GM18858 (cell line): ENCODE data around the gene IL22.

Source experiments
- ATAC-seq: cut with Tn5 transposase; IDR thresholded peaks from one replicate; pipeline ENCODE4 v1.9.1; 2021; ENCODE audit not compliant: unreplicated experiment

The IL22 gene, protein sequence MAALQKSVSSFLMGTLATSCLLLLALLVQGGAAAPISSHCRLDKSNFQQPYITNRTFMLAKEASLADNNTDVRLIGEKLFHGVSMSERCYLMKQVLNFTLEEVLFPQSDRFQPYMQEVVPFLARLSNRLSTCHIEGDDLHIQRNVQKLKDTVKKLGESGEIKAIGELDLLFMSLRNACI

DNA sequence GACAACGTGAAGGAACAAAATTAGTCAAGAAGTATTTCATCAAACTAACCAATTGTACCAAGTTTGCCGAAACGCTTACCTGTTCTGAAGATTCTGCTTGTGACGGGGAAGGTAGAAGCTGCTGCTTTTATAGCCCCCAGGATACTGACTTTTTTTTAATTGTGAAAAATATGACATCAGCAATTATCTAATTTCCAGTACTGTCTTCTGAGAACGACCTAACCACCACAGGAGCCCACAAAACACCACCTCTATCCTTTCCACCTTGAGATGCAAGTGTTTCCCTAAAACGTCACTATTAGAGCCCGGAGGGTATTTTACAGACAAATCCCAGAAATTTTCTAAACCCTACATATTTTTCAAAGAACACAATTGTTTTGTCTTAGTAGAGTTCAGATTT, at the start of gene IL22:
IL22 (minus strand) TSS at position 101 of the 400 bp plus-strand sequence. CDS start 156 bp downstream, outside the sequence.
- no peak for ATAC-seq

DNA sequence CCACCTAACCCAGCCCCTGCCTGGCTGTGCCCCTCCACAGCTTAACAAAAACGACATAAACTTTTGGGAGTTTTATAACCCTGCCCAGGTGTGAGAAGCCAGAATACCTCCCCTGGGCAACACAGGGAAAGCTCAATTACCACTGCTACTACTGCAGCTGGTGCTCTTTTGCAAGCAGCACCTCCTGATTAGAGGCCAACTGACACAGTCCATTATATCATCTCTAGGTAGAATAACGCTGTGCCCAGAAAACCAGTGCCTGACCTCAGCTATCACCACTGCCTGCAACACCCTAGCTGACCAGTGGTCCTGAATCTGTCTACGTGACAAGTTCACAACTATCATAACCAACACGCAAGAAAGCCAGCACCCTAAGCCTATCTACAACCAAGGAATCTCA, 44.5 kb upstream of the IL22 start:
- ATAC-seq, result no peak

DNA sequence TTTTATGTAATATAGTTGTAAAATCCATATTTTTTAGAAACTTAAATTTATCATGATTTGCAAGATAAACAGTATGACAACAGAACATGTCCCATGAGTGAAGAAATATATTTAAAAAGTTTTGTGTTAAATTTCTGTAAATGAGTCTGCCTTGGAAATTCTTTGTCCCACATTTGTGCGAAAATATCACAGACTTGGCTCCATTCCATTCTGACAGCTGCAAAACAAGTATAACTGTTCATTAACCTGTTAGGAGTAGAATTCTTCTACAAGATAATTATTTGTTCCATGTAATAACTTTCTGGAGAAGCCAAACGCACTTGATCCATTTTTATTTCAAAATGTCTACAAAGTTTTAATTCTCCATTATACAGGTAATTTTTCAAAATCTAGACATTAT, 40.8 kb upstream of the IL22 start:
- no peak for ATAC-seq

DNA sequence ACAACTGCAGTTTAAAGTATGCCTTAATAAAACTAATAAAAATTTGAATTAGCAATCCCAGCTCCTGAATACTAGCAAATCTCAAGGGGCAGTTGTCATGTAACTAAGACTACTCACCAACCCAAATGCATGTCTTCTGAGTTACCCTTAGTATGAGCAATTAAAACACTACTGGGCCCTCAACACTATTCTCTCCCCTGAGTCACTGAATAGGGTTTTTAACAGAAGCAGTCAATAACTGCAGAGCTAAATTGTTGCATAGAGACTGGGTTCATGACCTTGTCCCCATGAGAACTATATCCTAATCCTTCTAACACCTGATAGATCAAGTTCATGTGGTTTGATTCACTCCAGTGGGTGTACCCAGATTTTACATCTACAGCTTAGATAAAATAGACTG, 39.9 kb upstream of the IL22 start:
- no peak for ATAC-seq

DNA sequence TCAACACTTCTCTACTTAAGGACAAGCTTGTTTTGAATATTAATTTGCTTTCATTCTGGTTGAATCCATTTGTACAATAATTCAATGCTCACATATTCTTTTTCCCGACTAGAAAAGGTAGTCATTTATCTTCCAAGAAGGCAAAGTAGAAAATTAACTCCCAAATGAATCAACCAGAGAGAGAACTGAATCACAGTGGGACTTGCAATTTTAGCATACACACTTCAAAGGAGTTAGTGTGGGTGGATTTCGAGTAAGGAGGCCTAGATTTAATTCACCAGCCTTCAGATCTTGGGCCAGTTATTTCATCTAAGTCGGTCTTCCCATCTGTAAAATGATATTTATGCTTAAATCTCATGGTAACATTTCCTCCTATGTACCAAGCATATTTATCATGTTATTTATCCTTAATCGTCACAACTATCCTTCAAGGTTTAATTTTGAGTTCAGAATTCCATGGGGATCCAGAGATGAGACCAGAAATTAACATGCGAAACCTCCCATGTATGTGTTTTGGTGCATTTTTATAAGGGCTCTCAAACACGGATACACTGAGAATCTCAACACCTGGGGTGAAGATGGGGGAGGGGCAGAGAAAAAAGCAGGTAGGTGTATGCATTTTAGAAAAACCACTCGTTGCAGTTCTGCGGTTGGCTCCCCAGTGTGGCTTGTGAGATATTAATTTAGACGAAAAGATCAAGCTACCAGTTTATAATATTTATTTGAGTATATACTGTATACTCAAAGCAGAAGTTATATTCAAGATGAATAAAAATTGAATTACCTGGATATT, 38.9 kb upstream of the IL22 start:
- ATAC-seq, result no peak

DNA sequence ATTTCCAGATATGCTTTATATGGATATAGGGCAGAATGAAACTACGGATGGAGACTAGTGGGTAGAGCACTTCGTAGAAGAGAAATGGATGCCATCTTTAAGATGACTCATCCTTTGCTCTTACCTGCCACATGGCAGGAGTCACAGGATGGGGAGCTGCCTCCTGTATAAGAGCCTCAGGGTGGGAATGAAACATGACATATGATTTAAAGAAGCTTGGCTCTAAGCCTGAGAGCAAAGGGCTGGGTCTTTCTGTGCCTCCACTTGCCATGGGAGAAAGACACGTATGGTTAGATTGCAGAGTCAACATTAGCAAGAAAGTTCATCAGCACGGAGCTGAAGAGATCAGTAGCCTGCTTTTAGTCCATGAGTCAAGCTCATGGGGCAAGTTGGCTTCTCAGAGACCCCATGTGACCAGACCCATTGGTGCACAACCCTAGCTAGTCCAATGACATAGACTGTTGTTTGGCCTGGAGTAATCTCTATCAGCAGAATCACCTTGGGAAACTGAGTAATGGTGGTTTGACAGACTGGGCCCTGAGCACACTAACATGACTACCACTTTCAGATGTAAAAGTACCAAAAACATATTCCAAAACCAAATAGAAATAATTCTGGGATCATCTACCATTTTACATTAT, 38.1 kb upstream of the IL22 start:
- ATAC-seq, result no peak

DNA sequence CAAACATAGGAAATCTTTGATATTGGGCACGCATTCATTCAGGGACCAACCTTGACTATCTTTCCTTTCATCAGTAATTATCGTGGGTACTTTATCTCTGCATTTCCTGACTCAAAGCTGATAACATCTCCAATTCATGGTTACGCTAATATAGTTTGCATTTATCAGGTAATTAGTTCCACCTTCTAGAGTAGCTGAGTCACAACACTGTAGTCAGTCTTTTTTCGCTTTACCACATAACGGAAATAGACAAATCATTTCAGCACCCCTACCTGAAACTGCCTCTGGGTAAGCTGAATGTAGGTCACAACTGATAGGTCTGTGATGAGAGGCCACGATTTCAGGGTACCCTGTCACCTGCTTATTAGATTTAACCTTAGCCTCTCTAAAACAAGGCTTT, 36.7 kb upstream of the IL22 start:
- ATAC-seq, result peak; percentile 98

DNA sequence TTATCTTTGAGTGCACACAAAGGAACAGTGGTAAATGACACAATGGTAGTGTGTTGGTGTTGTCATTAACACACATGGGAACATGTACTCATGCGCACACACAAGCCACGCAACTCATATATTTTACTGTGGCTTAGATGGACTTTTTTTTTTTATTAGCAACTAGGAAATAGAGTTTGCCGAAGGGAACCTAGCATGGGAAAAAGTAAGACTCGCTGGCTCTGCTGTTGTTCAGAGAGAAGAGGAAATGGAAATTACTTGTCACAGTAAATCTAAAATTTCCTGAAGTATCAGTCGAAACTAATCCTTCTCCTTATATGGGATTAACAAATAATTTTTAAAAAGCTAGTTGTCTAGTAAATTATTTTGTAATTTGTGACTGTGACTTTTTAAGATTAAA, 33.7 kb upstream of the IL22 start:
- ATAC-seq, result no peak

DNA sequence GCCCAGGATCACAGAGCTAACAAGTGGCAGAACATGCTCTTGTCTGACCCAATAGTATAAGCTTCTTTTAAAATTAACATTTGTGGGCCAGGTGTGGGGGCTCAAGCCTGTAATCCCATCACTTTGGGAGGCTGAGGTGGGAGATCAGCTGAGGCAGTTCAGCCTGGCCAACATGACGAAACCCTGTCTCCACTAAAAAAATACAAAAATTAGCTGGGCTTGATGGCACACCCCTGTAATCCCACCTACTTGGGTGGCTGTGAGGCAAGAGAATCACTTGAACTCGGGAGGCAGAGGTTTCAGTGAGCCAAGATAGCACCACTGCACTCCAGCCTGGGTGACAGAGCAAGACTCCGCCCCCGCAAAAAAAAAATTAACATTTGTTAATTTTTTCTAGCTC, 33.0 kb upstream of the IL22 start:
- ATAC-seq, result no peak

DNA sequence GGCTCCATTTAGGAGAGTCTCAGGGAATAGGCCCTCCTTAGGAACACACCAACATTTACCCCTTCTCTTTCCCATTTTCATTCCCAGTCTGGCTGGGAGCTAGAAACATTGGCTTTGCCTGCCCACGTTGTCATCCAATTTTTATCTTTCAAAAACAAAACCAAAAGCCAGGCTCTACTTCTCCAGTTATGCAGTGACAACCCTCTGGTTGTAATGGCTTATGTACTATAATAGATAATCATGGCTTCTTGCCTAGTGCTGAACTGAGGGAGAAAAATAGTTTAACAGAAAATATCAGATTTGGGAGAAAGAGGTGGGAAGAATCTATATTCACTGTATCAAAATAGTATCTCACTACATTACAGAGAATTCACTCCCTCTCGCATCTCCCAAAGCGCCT, 32.1 kb upstream of the IL22 start:
- no peak for ATAC-seq

DNA sequence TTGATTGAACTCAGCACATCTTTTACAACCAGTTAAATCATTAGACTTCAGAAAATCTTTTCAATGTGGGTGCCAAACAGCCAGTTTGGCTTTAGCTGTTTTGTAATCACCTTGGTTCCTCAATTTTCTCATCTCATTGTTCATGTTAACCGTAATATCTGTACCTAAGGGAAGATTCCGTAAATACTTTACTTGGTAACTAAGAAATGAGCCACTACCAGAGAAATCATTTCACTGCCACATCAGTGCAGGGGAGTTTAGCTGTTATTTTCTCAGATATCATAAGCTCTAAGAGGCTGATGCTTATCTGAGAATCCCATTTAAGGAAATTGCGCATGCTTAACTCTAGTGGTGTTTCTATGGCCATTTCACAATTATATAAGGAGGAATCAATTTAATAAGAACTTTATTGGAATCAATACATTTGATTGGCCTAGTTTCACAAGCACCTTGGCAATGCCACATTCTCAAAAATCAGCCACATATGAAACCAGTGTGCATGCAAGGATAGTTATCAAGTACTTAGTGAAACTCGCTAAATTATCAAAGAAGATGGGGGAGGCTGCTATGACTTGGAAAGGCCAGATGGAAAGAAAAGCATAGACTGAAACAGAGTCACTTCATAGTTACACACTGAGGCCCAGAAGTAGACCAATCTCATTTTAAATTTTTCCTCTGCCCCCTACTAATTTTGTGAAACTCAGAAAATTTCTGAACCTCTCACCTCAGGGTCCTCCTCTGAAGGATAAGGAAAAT, 28.1 kb upstream of the IL22 start:
- ATAC-seq, result no peak

DNA sequence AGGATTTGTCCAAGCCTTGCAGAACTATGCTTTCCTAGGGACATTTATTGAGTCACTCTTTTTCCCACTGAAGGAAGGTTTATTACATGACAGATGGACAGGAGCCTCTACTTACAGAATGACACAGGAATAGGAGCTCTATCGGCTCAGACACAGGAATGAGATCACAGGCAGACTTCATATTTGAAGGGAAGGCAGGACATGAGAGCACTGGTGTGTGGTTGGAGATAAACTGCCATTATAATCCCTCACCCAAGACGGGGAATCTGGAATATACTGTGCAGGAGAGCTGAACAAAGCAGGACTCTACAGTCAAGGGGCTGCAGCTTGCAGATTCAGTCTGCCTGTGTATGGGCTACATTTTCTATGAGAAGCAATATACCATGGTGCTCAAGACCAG, 26.8 kb upstream of the IL22 start:
- no peak for ATAC-seq

DNA sequence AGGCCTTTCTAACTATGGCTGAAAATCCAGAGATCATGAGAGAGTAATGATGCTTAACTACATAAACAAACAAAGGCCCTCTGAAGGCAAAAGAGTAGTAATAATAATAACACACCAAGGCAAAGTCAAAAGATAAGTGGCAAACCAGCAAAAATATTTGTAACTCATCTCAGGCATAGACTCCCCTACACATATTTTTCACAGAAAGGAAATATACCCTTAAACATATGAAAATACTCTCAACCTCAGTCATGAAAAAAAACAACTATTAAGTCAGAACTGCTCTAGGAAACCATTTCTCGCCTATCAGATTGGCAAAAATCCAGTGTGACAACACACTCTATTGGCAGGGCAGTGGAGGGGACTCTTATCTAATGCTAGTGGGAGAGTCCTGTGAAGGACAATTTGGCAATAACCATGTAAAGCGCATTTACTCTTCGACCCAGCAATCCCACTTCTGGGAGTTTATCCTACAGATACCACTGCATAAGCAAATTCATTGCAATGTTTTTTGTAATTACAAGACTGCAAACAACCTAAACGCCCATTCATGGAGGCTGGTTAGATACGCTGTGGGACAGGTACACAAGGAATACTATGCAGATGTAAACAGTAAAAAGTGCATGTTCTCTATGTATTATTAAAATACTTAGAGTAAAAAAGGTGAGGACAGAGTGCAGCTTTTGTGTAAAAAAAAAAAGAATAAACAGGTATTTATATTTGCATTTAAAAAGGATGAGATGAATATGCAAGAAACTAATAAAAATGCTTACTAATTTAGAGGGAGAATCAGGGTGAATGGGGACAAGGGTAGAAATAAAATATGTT, 26.0 kb upstream of the IL22 start:
- ATAC-seq, result no peak

DNA sequence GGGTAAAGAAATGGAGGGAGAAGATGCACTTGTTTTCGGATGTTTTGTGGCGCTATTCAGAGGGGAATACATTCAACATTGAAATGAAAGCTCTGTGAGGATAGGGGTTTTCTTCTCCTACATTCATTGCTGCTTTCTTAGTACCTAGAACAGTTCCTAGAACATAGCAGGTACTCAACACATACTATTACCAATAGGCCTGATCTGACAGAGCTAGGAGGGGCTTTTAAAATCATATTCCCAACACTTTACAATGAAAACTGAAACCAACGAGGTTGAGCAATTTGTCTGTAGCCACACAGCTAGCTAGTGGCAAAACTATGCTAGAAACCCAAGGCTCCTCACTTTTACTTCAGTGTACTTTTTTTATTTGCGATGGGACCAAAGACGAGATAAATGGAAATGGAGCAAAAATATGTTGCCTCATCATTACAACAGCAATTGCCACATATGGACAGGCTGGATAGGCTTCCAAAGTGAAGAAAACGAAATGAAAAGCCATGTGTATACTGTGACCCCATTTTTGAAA, 23.1 kb upstream of the IL22 start:
- ATAC-seq, result no peak

DNA sequence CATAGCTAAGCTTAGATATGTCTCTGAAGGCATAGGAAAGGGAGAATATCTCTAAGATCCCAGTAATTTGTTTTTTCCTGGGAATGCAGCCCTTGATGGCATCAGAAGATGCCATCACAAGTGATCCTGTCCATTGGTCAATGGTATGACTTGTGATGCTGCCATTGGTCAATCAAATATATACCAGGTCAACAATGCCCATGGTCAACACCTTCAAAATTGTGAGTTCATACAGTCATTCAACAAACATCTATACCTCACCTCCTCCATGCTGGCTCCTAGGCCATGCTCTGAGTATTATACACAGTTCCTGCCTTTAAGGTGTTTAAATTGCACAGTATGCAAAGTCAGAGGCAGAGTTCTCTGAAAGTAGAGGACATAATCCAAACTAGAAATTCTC, 19.3 kb upstream of the IL22 start:
- ATAC-seq, result no peak

DNA sequence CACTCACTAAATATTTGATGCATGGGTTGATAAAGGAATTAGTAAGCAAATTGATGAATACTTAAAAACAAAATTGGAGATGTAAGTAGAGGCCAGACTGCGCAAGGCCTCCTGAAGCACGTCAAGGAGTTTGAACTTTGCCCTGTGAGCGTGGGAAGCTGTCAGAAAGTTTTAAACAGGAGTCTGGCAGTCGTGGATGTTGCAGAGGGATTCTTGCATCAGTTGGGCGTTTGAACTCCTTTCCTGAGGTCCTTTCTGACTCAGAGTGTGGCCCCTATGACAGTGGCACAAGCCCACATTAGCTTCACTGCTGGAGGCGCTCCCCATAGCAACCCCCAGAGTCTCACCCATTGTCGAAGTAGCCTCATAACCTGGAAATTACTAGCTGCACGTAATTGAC, 17.9 kb upstream of the IL22 start:
- ATAC-seq, result no peak

DNA sequence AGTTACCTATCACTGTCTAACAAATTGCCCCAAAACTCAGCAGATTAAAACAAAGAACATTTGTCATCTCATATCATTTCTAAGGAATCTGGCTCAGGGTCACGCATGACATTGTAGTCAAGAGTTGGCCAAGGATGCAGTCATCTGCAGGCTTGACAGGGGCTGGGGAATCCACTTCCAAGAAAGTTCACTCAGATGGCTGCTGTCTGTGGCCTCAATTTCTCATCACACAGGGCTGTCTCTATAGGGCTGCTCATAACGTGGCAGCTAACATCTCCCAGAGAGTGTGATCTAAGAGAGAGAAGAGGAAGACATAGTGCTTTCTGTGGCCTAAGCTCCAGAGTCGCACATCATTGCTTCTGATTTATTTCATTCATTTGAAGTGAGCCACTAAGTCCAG, 17.0 kb upstream of the IL22 start:
- no peak for ATAC-seq

DNA sequence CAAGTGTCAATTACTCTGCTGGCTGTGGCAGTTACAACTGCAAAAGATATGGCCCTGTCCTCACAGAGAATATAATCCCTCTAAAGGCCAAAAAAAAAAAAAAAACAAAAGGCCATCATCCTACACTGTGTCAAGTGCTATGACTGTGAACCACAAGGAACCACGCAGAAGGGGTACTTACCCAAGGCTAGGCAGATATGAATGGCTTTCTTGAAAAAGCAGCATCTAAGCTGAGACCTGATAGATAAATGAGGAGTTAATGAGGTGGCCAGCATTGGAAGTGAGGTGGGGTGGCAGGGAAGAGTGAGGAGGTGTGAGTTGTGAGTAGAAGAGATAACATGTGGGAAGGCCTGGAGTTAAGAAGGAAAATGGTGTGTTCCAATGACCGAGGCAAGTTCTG, 16.4 kb upstream of the IL22 start:
- ATAC-seq, result no peak

DNA sequence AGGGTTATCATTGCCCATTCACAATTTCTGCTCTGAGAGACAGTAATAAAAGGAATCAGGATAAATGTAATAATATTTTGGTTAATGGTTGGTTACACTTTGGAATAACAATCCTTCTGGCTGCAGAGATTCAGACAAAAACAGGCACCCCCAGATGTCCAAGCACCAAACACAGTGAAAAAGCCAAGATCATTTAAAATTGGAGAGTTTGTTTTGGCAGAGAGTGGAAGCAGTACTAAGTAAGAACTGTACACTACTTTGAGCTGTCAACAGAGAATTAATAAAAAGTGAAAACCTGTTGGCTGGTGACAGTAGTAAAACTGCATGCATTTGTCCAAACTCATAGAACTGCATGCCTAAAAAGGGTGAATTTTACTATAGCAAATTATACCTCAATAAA, 15.6 kb upstream of the IL22 start:
- ATAC-seq, result no peak

DNA sequence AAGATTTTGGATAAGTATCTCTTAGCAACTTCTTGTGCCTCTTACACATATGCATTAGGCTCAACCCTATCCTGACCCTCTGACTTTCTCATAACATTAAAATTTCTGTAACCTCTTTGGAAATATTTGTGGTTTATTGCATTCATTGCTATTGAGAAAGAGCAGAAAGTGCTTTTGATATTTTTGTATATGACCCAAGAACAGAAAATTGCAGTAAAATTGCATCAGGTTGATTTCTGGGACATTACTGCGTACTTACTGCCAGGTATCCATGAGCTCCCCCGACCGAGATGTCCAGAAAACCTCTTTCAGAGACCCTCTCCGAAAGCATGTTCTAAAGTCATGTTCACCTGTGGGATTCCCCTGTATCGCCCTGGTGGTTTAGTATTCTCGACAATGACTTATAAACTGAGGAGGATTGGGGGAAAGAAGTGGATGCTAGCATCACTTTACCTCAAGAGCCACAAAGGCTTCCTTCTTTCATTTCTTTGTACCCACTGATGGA, 14.5 kb upstream of the IL22 start:
- ATAC-seq, result no peak
